ENCODE measurements around the gene KCNQ5.
"Not testable (repeated sequence)": the region's sequence is repeated elsewhere in the genome, so short reads cannot be mapped to it uniquely, and the experiment has no call there.

- TF ChIP-seq CTCF (conservative IDR thresholded peaks at IDR 0.05 in 1 of 2, IDR thresholded peaks at IDR 0.05 in 1 of 2; ENCODE audit: low read depth in 1 of 2, low read length in 2 of 2); EZH2 (IDR thresholded peaks at IDR 0.05; ENCODE audit: low read length, missing control alignments): not testable (repeated sequence)
Observed at GRCh38 chr6:72984189-72984831, 362.4 kb downstream of the KCNQ5 start.
